ENCODE results near the gene IL1RN.

IL1RN gene

GRCh38 chr2:113098532-113098931, 28.9 kb upstream of the IL1RN start:
- intact Hi-C loops (cut with DNase I): no loop called here
- no peak for DNase-seq

DNA sequence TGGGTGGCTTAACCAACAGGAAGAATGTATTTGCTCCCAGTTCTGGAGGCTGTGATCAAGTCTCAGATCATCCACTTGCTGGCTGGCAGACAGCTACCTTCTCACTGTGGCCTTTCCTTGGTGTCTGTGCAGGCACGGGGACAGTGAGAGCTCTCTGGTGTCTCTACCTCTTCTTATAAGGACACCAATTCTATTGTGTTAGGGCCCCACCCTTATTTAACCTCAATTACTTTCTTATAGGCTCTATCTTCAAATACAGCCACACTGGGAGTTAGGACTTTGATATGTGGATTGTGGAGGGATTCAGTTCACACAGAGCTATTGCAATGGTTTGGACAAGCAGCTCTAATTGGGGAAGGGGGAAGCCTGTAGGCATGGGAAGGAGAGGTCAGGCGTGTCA, 25.3 kb upstream of the IL1RN start:
- intact Hi-C loops (cut with DNase I): no loop called here
- DNase-seq: no peak

DNA sequence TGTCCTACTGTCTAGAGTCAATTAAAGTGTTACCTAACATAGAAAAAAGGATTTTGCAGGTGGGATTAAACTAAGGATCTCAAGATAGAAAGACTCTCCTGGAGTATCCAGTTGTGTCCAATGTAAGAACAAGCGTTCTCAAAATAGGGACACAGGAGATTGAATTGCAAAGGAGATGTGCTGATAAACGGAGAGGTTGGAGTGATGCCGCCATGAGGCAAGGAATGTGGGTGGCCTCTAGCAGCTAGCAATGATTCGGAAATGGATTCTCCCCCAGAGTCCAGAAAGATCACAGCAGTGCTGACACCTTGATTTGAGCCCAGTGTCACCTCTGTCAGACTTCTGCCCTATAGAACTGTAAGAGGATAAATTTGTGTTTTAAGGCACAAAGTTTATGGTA, 24.1 kb upstream of the IL1RN start:
- intact Hi-C loops (cut with DNase I): no loop called here
- no peak for DNase-seq

DNA sequence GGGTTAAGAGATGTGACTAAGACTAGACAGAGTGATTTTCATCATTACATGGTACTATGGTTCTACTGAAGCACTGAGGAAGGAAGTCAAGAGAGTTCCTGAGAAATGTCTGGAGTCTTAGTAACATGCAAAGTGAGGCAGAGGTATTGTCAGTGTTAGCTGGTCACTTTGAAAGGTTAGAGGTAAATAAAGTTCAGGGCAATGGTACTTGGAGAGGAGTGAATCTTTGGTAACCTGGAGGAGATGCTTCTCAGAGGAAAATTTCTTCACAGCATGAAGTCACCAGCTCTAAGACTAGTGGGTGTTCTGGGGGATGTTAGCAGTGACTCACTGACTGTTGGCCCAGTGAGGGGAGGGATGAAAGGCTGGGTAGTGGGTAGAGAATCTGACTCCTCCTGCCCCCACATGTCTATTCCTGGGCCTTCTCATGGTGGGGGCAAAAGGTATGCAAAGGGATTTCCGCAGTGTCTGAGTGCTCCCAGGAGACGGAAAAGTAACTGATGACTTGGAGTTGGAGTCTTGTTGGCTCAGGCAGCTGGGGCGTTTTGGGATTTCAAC, 23.3 kb upstream of the IL1RN start:
- peak in 37 of 42 donors; percentile 8 to 89 (median 46) for DNase-seq
- intact Hi-C loops (cut with DNase I): no loop called here

- intact Hi-C loops (cut with DNase I): no loop called here
- DNase-seq: no peak
These were observed 22.2 kb upstream of the IL1RN start for GRCh38 chr2:113105047-113105785.

GRCh38 chr2:113111121-113111520, 16.3 kb upstream of the IL1RN start:
- intact Hi-C loops (cut with DNase I): no loop called here

GRCh38 chr2:113111823-113112287, 15.5 kb upstream of the IL1RN start:
- DNase-seq: peak in 1 of 42 donors; percentile 20
- intact Hi-C loops (cut with DNase I): no loop called here

More at GRCh38 chr2:113111121-113111520, 16.3 kb upstream of the IL1RN start:
- no peak for DNase-seq

DNA sequence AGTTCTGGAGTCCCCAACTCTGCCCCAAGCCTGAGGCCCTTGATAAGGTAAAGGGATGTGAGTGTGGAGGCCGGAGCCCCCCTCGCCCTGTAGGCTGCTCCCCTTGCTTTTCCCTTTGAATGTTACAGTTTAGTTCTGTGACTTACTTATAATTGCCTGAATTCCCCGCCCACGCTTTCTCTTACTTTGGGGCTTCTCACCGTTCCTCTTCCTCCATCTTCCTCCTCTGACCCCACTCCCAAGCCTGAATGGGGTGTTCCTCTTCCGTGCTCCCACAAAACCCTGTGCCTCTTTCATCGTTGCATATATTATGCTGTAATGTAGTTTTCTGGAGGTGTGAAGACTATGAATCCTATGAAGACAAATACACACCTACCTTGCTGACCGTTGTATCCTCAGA, 15.0 kb upstream of the IL1RN start:
- intact Hi-C loops (cut with DNase I): no loop called here

GRCh38 chr2:113112871-113113270, 14.5 kb upstream of the IL1RN start:
- DNase-seq: no peak
- intact Hi-C loops (cut with DNase I): no loop called here

More for the DNA sequence above, 15.0 kb upstream of the IL1RN start:
- DNase-seq: no peak

- no peak for DNase-seq
- intact Hi-C loops (cut with DNase I): no loop called here
These were observed 13.6 kb upstream of the IL1RN start for GRCh38 chr2:113113807-113114206.

GRCh38 chr2:113114224-113114945, 13.0 kb upstream of the IL1RN start:
- intact Hi-C loops (cut with DNase I): no loop called here
- DNase-seq: no peak

DNA sequence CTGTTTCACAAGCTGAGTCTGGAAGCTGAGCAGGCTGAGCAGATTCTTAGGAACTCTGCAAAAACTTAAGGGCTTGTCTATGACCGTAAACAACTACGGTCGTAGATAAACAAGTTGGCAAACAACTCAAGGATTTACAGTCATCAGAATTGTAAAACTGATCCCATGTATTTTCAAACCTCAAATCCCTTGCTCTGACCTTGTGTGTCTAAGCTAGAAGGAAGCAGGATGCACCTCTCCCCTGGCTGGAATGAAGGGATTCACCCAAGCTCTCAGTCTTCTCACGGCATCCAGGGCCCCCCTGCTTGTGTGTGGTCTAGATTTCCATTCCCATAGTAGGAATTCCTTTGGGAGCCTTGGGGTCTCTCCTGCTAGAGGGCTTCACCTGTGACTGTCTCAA, 12.4 kb upstream of the IL1RN start:
- intact Hi-C loops (cut with DNase I): no loop called here
- DNase-seq: no peak

DNA sequence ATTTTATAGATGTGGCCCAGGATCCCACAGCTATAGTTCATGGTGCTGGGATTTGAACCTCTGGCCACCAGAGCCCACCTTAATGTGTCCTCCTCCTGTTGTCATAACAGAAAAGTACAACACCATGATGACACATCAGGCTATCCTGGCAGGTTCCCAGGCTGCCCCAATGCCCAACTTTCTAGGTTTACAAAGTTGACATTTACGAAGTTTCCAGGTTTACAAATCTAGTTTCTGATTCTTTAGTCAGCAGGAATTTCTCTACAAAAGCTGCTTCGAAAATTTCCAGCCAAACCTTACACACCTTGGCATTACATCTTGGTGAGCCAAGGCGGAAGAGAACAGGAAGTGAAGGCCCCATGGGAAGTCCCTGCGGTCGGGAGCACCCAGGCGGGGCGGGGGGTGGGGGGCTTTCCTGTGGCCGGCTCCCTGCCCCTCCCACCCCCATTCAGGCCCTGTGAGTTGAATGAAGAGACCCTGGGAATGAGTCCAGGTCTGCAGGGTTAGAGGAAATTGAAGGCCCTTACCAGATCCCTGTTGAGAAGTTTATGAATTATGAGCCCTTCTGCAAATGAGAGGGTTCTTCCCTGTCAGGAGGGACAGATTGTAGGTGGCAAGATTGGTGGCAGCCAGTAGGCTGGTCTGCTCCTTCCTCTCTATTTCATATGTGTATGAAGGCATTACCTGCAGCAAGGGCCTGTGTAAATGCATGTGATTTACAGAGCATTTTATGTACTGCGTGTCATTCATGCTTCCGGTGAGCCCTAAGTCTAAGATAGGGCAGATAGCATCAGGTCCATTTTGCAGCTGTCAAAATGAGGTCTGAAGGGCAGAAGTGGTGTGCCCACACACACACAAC, 11.1 kb upstream of the IL1RN start:
- intact Hi-C loops (cut with DNase I): no loop called here
- DNase-seq: no peak

DNA sequence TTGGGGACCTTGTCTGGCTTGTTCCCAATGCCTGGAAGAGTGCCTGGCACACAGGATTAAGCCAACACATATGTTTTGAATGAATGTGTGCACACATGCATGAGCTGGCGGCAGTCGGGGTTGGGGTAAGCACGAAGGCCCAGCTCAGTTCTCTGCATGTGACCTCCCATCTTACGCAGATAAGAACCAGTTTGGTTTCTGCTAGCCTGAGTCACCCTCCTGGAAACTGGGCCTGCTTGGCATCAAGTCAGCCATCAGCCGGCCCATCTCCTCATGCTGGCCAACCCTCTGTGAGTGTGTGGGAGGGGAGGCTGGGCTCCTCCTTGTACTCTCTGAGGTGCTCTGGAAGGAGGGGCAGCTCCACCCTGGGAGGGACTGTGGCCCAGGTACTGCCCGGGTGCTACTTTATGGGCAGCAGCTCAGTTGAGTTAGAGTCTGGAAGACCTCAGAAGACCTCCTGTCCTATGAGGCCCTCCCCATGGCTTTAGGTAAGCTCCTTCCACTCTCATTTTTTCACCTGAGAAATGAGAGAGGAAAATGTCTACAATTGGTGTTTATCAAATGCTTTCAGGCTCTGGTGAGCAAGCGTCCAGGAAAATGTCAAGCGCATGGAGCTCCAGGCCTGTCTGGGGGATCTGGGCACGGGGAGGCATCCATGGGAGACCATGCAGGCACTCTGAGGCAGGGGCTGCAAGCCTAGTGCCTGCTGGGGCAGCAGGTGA, 9.7 kb upstream of the IL1RN start:
- intact Hi-C loops (cut with DNase I): no loop called here
- no peak for DNase-seq

- intact Hi-C loops (cut with DNase I): no loop called here
- no peak for DNase-seq
These were observed 9.1 kb upstream of the IL1RN start for GRCh38 chr2:113118263-113118657.

- intact Hi-C loops (cut with DNase I): no loop called here
- DNase-seq: no peak
These were observed 8.3 kb upstream of the IL1RN start for GRCh38 chr2:113119111-113119510.

GRCh38 chr2:113120861-113121260, 6.5 kb upstream of the IL1RN start:
- intact Hi-C loops (cut with DNase I): no loop called here
- no peak for DNase-seq

DNA sequence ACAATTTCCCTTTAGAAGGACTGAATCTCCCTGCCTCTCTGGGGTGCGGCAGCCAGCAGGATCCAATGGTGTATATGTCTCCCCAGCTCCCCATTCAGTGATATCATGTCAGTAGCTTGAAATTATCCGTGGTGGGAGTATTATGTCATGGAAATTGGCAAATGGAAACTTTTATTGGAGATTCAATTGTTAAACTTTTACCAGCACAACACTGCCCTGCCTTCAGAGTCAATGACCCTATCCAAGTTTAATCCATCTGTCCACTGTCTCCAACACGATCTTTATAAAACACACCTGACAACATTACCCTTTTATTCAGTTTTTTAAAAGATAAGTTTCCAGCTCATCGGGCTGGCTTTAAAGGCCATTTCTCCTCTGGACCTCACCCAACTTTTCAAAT, 5.0 kb upstream of the IL1RN start:
- intact Hi-C loops (cut with DNase I): no loop called here

DNA sequence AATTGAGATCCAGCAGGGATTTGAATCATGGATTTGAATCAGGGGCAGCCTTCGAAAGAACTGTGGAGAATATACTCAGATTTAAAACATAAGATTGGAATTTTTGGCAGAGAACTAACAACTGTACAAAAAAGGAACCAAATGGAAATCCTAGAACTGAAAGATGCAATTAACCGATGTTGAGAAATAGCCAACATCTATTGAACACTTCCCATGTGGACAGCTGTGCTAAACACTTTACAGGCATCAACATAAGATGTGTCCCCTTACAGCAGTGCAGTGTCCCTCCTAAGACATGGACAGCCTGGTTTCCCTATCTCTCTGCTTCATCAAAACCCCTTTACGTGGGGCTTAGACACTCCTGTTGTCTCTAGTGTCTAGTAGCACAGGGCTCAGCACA, 3.7 kb upstream of the IL1RN start:
- intact Hi-C loops (cut with DNase I): no loop called here

More for the DNA sequence above, 5.0 kb upstream of the IL1RN start:
- DNase-seq: no peak

More for the DNA sequence above, 3.7 kb upstream of the IL1RN start:
- DNase-seq: no peak

Measured in head of caudate nucleus (tissue), 42 donors.